Mesodermal cell (in vitro differentiated cells): ENCODE measurements around the gene PTCD2.

Source experiments
- H3K27ac ChIP-seq: 2 replicates; pipeline ENCODE4 v1.7.0; 2013; ENCODE audit warnings: mild to moderate bottlenecking, low read depth, low read length, moderate library complexity; ENCODE audit not compliant: severe bottlenecking
- H3K36me3 ChIP-seq: 2 replicates; pipeline ENCODE4 v1.7.1; 2013; ENCODE audit warnings: mild to moderate bottlenecking, low read length, moderate library complexity; ENCODE audit not compliant: control insufficient read depth, insufficient read depth
- H3K4me1 ChIP-seq: one replicate; pipeline ENCODE4 v1.7.1; 2013; ENCODE audit warnings: mild to moderate bottlenecking, low read length; ENCODE audit not compliant: insufficient read depth, control insufficient read depth, poor library complexity, severe bottlenecking
- H3K4me3 ChIP-seq: 2 replicates; pipeline ENCODE4 v1.7.0; 2013; ENCODE audit warnings: low read length, control low read depth, mild to moderate bottlenecking; ENCODE audit not compliant: insufficient read depth, poor library complexity, severe bottlenecking; ENCODE audit errors: extremely low read depth
- H3K9me3 ChIP-seq: 2 replicates; pipeline ENCODE4 v1.7.1; 2013; ENCODE audit warnings: mild to moderate bottlenecking, low read length, moderate library complexity; ENCODE audit not compliant: control insufficient read depth
- WGBS, 2 experiments: methylation state at CpG; one replicate each; pipeline ENCODE4 v1.1.5; 2013; ENCODE audit warnings: missing lambda C conversion rate in 2 of 2; ENCODE audit not compliant: insufficient coverage in 2 of 2; 5-methylcytosine and 5-hydroxymethylcytosine counted together

Gene PTCD2

GRCh38 chr5:72364951-72365350 lies 44.8 kb downstream of the PTCD2 start:
- H3K36me3 ChIP-seq: peaks cover 17% of the 10 kb centered on the region
- whole genome bisulfite sequencing, 2 experiments: 83 to 100% methylated on average over 2 to 3 of the region's 4 CpGs
- H3K9me3 ChIP-seq: no peaks in the 10 kb centered on the region
- H3K27ac ChIP-seq: peak overlapping the region; percentile 41
- H3K4me3 ChIP-seq: no peak overlapping the region
- H3K4me1 ChIP-seq: peaks cover 23% of the 10 kb centered on the region

GRCh38 chr5:72366324-72366976 lies 46.3 kb downstream of the PTCD2 start:
- WGBS, 2 experiments: 41 to 53% methylated on average over 5 of the region's 7 CpGs
- no peak overlapping the region for H3K27ac ChIP-seq

DNA sequence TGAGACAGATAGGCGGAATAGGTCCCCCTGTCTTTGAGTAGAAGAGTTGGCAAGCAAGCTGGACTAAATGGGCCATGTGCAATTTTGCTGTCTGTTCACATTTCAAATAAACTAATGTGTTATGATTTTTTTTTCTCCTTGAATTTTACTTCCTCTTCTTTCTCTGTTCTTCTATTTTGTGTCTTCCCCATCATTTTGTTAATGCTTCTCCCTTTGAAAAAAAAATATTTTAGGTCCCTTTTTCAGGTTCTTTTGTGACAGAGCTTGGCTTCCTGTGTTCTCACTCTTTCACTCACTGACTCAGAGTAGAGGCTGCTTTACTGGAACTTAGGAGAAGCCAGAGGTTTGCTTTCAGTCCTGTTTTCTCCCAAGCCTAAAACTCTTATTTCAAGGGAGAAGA lies 48.1 kb downstream of the PTCD2 start:
- 100% methylated on average over 1 of the region's 1 CpG; no CpG with 5 or more reads in 1 of the 2 experiments for WGBS, 2 experiments
- Histone ChIP-seq H3K4me1 (peaks cover 22% of the 10 kb centered on the region), H3K9me3 (no peaks in the 10 kb centered on the region), H3K36me3 (no peaks in the 10 kb centered on the region), H3K4me3 (no peak overlapping the region), H3K27ac (no peak overlapping the region)

More at GRCh38 chr5:72366324-72366976, 46.3 kb downstream of the PTCD2 start:
- H3K4me1 ChIP-seq: peaks cover 23% of the 10 kb centered on the region
- no peaks in the 10 kb centered on the region for H3K9me3 ChIP-seq
- peaks cover 9% of the 10 kb centered on the region for H3K36me3 ChIP-seq
- H3K4me3 ChIP-seq: no peak overlapping the region

DNA sequence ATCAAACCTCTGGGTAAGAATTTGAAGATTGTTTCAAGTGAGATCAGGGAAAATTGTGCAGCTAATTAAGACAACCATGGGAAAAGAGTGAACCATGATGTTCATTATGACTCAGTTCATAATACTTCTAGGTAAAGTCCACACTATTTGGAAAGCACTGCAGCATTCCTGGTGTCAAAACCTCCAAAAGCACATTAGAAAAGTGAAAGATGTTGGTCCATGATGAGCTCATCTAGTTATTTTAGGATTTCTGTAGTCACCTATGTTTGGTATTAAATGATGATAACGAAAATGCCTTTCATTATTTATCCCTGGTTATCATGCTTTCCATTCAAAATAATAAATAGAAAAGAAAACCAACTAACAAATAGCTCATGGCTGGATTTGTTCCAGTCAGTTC lies 49.1 kb downstream of the PTCD2 start:
- H3K36me3 ChIP-seq: no peaks in the 10 kb centered on the region
- no CpG with 5 or more reads among the region's 1 CpG for WGBS, 2 experiments
- no peaks in the 10 kb centered on the region for H3K9me3 ChIP-seq
- no peak overlapping the region for H3K4me3 ChIP-seq
- peaks cover 13% of the 10 kb centered on the region for H3K4me1 ChIP-seq
- H3K27ac ChIP-seq: no peak overlapping the region

DNA sequence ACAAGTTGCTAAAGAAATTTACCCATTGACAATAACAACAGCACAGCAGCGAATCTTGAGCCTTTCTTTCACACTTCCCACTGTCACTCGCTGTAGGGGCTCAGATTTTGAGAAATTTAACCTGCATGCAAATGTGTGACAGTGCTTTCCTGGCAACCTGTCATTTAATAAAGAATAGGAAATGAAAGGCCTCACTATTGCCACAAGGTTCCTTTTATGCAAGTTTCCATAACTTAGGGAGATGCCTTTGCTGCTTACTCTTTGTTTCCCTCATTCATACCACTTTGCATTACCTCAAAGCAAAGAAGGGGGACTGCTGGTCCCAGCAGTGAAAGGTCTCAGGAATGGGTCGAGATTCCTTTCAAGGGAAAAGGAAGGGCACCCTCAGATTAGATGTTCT lies 49.5 kb downstream of the PTCD2 start:
- Histone ChIP-seq H3K9me3 (no peaks in the 10 kb centered on the region), H3K27ac (no peak overlapping the region), H3K4me1 (peaks cover 9% of the 10 kb centered on the region), H3K4me3 (no peak overlapping the region), H3K36me3 (no peaks in the 10 kb centered on the region)
- WGBS, 2 experiments: 80 to 93% methylated on average over 1 to 2 of the region's 3 CpGs

GRCh38 chr5:72372331-72372730 lies 52.2 kb downstream of the PTCD2 start:
- H3K4me1 ChIP-seq: no peaks in the 10 kb centered on the region
- H3K9me3 ChIP-seq: no peaks in the 10 kb centered on the region
- no peak overlapping the region for H3K4me3 ChIP-seq
- no peak overlapping the region for H3K27ac ChIP-seq
- no peaks in the 10 kb centered on the region for H3K36me3 ChIP-seq
- no CpG with 5 or more reads among the region's 1 CpG for WGBS, 2 experiments

DNA sequence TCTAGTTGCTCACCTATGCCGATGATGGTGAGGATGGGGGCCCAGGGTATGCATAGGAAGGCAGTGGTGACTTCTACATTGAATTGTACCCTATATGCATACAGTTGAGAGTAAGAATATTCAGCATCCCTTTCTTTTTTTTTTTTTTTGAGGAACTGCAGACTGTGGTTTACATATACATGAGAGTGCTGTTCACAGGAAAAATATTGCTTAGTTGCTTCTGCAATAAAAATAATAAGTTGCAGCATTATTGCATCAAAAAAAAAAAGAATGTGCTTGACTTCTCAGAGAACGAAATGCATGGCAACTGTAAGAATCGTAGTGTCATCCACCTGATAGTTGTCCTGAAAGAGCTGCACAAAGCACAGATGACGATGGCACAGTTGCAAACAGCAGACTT lies 52.8 kb downstream of the PTCD2 start:
- Histone ChIP-seq H3K4me3 (no peak overlapping the region), H3K9me3 (no peaks in the 10 kb centered on the region), H3K36me3 (no peaks in the 10 kb centered on the region), H3K27ac (no peak overlapping the region), H3K4me1 (no peaks in the 10 kb centered on the region)
- WGBS, 2 experiments: 91 to 92% methylated on average over 4 of the region's 4 CpGs

DNA sequence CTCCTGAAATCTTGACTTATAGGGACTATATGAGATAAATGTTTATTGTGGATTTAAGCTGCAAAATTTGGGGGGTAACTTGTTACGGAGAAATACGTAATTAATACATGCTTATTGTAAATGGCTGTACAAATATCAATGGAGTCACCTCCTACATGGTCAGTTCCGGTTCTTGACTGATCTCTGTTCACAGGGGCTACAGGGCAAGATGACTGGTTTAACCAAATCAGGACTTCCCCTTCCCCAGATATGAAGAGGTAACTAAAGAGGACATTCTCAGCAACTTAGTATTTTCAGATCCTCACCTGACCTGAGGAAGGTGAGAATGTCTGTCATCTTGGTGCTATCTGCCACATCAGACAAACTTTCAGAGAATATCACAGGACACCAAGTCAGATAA lies 54.7 kb downstream of the PTCD2 start:
- H3K4me3 ChIP-seq: no peak overlapping the region
- no peak overlapping the region for H3K27ac ChIP-seq
- no peaks in the 10 kb centered on the region for H3K9me3 ChIP-seq
- H3K4me1 ChIP-seq: no peaks in the 10 kb centered on the region
- no CpG with 5 or more reads among the region's 3 CpGs for WGBS, 2 experiments
- H3K36me3 ChIP-seq: no peaks in the 10 kb centered on the region

DNA sequence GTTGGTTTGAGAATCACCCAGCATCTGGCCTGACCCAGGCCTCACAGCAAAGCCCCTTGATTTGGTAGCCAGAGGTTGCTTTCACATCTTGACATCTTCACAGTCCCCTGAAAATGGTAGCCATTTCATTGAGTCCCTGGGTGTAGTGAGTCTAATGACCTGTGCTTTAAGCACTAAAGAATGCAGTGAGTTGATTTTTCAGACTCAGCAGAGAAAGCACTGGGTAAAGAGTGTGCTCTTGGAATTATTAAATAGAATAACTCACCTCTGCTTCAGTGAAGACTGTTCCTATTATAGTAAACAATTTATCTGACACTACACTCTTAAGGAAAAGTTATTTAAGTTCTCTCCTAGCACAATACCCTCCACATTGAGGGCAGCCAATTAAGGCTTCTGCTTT lies 56.2 kb downstream of the PTCD2 start:
- no peak overlapping the region for H3K27ac ChIP-seq
- no peak overlapping the region for H3K4me3 ChIP-seq
- no peaks in the 10 kb centered on the region for H3K4me1 ChIP-seq
- H3K36me3 ChIP-seq: no peaks in the 10 kb centered on the region
- no peaks in the 10 kb centered on the region for H3K9me3 ChIP-seq

DNA sequence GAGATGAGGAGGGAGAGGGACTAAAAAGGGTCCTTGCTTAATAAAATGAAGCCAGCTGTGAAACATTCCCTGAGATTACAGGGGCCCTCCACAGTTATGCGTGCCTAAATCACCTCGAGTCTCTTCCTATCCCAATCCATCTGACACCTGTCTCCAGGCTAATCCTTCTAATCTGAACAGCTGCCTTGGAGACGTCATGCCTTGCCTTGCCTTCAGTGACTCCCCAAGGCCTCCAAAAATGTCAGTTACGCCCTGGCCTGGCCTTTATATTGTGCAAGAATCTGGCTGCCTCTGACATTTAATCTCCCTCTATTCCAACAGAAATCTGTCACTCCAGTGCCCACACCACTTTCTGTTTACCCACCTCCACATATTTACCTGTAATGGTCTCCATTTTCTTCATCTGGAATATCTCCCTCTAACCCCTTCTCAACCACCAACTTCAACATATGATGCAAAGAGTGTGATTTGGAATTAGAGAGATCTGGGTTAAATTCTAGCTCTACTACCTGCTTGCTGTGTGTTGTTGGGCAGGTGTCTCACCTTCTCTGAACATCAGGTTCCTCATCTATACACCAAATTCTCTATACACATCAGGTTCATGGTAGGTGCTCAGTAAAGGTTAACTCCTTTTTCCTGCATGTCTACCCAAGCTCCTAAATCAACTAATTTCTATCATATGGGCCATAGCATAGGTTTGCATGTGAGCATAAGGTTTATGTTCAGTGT lies 57.9 kb downstream of the PTCD2 start:
- Histone ChIP-seq H3K36me3 (no peaks in the 10 kb centered on the region), H3K9me3 (no peaks in the 10 kb centered on the region), H3K4me1 (no peaks in the 10 kb centered on the region), H3K27ac (no peak overlapping the region), H3K4me3 (no peak overlapping the region)
- WGBS, 2 experiments: 80 to 82% methylated on average over 3 to 4 of the region's 4 CpGs

DNA sequence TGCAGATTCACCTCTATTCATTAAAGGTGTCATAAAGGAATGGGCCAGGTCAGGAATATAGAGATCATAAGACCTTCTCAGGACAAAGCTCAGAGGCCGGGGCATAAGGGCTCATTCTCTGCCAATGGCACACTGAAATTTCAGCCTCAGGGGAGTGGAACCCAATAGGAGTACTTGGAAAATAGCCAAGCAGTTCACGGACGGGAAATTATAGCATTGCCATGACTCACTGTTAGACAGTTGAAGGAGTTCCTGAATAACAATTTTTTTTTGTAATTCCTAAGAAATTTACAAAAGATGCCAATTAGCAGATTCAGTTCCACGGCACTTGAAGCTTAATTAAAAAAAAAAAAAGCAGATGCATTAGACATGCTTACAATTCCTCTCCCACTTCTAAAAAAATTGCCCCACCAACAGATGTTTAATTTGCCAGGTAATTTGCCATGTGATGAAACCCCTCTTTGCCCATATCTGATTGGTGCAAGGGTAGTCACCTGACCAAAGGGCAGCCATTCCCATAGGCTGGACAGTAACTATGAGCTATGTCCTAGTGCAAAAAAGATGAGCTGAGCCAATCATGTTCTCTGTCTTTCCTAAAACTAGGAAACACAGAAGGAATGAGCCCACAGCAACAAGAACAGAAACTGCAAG lies 58.6 kb downstream of the PTCD2 start:
- no peak overlapping the region for H3K27ac ChIP-seq
- peaks cover 3% of the 10 kb centered on the region for H3K4me1 ChIP-seq
- no peak overlapping the region for H3K4me3 ChIP-seq
- 92 to 100% methylated on average over 3 to 4 of the region's 4 CpGs for WGBS, 2 experiments
- no peaks in the 10 kb centered on the region for H3K9me3 ChIP-seq
- no peaks in the 10 kb centered on the region for H3K36me3 ChIP-seq
